Astrocyte (in vitro differentiated cells and primary cell): ENCODE results near the gene SMYD2. TPM values are rescaled to one million over a fixed set of nuclear protein-coding genes. Genes with fewer than 3 reads are reported as not detected.

Source experiments
- DNase-seq: peaks from one replicate; pipeline ENCODE4 v3.0.0-alpha.2; 2010; ENCODE audit warnings: low read depth
- FAIRE-seq: peaks from 2 replicates; lab custom pipeline; 2011; peaks lifted over from hg19 to GRCh38; lab: Jason Lieb, UNC
- H2AFZ ChIP-seq: 2 replicates; pipeline ENCODE4 v1.6.0; 2012; ENCODE audit warnings: low read depth, low read length, inconsistent platforms
- H3K27ac ChIP-seq: 2 replicates; pipeline ENCODE4 v1.5.1; 2011; ENCODE audit warnings: low read depth, low read length, inconsistent platforms
- H3K27me3 ChIP-seq: 2 replicates; pipeline ENCODE4 v1.6.0; 2011; ENCODE audit warnings: low read length, inconsistent platforms; ENCODE audit not compliant: insufficient read depth
- H3K36me3 ChIP-seq: 2 replicates; pipeline ENCODE4 v1.5.1; 2011; ENCODE audit warnings: low read length, inconsistent platforms; ENCODE audit not compliant: insufficient read depth
- H3K4me1 ChIP-seq: 2 replicates; pipeline ENCODE4 v1.5.1; 2011; ENCODE audit warnings: low read length, inconsistent platforms; ENCODE audit not compliant: insufficient read depth
- H3K4me2 ChIP-seq: 2 replicates; pipeline ENCODE4 v1.6.0; 2012; ENCODE audit warnings: low read length, inconsistent platforms
- H3K4me3 ChIP-seq: 2 replicates; pipeline ENCODE4 v1.5.1; 2011; ENCODE audit warnings: low read depth, mild to moderate bottlenecking, low read length, inconsistent platforms; ENCODE audit not compliant: insufficient read depth
- H3K79me2 ChIP-seq: 2 replicates; pipeline ENCODE4 v1.6.0; 2012; ENCODE audit warnings: mild to moderate bottlenecking, low read length, inconsistent platforms; ENCODE audit not compliant: insufficient read depth
- H3K9ac ChIP-seq: 2 replicates; pipeline ENCODE4 v1.6.0; 2012; ENCODE audit warnings: mild to moderate bottlenecking, low read length, inconsistent platforms
- H3K9me3 ChIP-seq: 2 replicates; pipeline ENCODE4 v1.5.1; 2012; ENCODE audit warnings: low read depth, mild to moderate bottlenecking, low read length, inconsistent platforms; ENCODE audit not compliant: insufficient read depth
- H4K20me1 ChIP-seq: 2 replicates; pipeline ENCODE4 v1.6.0; 2012; ENCODE audit warnings: low read length, inconsistent platforms; ENCODE audit not compliant: insufficient read depth
- H3K27ac Mint-ChIP-seq: one replicate; pipeline ENCODE4 v1.8.0; 2021; ENCODE audit warnings: mild to moderate bottlenecking, mixed read lengths; ENCODE audit not compliant: unreplicated experiment
- H3K27me3 Mint-ChIP-seq: one replicate; pipeline ENCODE4 v1.8.0; 2021; ENCODE audit warnings: low read depth, mixed read lengths; ENCODE audit not compliant: unreplicated experiment
- H3K36me3 Mint-ChIP-seq: one replicate; pipeline ENCODE4 v1.8.0; 2021; ENCODE audit warnings: low read depth, mixed read lengths; ENCODE audit not compliant: unreplicated experiment
- H3K4me1 Mint-ChIP-seq: one replicate; pipeline ENCODE4 v1.8.0; 2021; ENCODE audit warnings: low read depth, mixed read lengths; ENCODE audit not compliant: unreplicated experiment
- H3K4me3 Mint-ChIP-seq: one replicate; pipeline ENCODE4 v1.8.0; 2021; ENCODE audit warnings: mild to moderate bottlenecking, moderate library complexity, mixed read lengths; ENCODE audit not compliant: unreplicated experiment
- H3K9me3 Mint-ChIP-seq: one replicate; pipeline ENCODE4 v1.8.0; 2021; ENCODE audit warnings: mild to moderate bottlenecking, mixed read lengths; ENCODE audit not compliant: unreplicated experiment
- EZH2 ChIP-seq: IDR thresholded peaks from 2 replicates; pipeline ENCODE4 v1.6.1; 2012; ENCODE audit warnings: mild to moderate bottlenecking, low read length, inconsistent platforms; ENCODE audit not compliant: insufficient read depth
- total RNA-seq: library from RNA; stranded (reverse); gene quantifications from 2 replicates; pipeline ENCODE4 v1.2.1, GENCODE V29; 2021
- TF ChIP-seq, protein P1 (sequence below): IDR thresholded peaks from 2 replicates; pipeline ENCODE4 v1.5.1; 2011; ENCODE audit warnings: low read depth, mild to moderate bottlenecking, inconsistent platforms, low read length, moderate library complexity; ENCODE audit not compliant: insufficient read depth

SMYD2 gene
- total RNA-seq, 1 donor from 2014 or later = 38.6 TPM

DNA sequence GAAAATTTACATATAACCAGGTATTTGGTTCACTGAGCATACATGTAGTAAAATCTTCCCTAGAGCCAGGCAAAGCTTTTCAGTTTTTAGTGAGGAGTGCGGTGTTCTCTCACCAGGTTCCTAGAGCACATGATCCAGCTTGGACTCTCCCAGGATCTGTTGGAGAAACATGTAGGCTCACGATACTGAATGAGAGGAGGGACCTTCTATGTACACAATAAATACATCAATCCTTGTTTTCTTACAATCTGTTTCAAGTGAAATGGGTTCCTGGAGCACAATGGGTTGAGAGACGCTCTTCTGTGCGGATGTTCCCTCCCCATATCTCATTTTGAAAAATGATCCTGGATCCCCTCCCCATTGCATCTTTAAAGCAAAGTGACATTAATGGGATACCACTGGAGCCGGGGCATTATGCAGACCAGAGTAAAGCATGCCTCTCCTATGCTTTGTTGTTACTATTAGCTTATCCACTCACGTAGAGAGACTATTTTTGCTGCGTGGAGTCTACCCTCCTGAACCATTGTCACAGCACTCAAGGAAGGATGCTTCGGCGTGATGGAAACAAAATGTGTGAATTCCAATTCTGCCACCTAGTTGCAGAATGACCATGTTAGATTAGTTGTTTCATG lies 19.3 kb downstream of the SMYD2 start:
- Histone ChIP-seq H3K27me3 (no peaks in the 10 kb centered on the region), H3K79me2 (peaks cover 18% of the 10 kb centered on the region), H3K4me1 (peaks cover 28% of the 10 kb centered on the region), H4K20me1 (peaks cover 12% of the 10 kb centered on the region), H3K9ac (no peak overlapping the region), H3K27ac (no peak overlapping the region), H3K4me2 (no peak overlapping the region), H3K9me3 (no peaks in the 10 kb centered on the region), H2AFZ (no peak overlapping the region), H3K4me3 (no peak overlapping the region), H3K36me3 (no peaks in the 10 kb centered on the region)
- TF ChIP-seq, protein P1, sequence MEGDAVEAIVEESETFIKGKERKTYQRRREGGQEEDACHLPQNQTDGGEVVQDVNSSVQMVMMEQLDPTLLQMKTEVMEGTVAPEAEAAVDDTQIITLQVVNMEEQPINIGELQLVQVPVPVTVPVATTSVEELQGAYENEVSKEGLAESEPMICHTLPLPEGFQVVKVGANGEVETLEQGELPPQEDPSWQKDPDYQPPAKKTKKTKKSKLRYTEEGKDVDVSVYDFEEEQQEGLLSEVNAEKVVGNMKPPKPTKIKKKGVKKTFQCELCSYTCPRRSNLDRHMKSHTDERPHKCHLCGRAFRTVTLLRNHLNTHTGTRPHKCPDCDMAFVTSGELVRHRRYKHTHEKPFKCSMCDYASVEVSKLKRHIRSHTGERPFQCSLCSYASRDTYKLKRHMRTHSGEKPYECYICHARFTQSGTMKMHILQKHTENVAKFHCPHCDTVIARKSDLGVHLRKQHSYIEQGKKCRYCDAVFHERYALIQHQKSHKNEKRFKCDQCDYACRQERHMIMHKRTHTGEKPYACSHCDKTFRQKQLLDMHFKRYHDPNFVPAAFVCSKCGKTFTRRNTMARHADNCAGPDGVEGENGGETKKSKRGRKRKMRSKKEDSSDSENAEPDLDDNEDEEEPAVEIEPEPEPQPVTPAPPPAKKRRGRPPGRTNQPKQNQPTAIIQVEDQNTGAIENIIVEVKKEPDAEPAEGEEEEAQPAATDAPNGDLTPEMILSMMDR = no peak
- no peak for TF ChIP-seq EZH2
- Mint-ChIP-seq H3K4me1 (peaks cover 38% of the 10 kb centered on the region), H3K36me3 (no peaks in the 10 kb centered on the region), H3K4me3 (no peak overlapping the region), H3K27me3 (no peaks in the 10 kb centered on the region), H3K27ac (no peak overlapping the region), H3K9me3 (no peaks in the 10 kb centered on the region)
- DNase-seq = no peak
- no peak for FAIRE-seq

DNA sequence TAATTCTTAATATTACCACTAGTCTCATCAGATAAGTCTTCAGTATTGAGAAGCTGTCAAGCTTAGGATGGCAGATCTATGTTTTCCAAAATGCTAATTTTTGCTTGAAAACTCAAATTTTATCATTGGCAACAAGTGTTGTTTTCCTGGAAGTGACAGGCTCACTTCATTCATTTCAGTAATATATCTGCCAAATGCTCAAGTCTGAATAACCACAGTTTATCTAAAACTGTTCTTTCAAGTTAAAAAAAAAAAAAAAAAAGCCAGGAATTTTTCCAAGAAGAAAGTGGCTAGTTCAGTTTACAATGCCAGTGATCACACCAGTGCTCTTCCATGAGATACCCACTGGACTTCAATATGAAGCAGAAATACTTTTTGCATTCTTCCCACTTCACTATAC lies 20.6 kb downstream of the SMYD2 start:
- H3K9ac ChIP-seq = no peak overlapping the region
- H3K79me2 ChIP-seq = peaks cover 14% of the 10 kb centered on the region
- Mint-ChIP-seq H3K9me3 (no peaks in the 10 kb centered on the region), H3K4me3 (no peak overlapping the region), H3K4me1 (peaks cover 27% of the 10 kb centered on the region), H3K27me3 (no peaks in the 10 kb centered on the region), H3K36me3 (peaks cover 3% of the 10 kb centered on the region), H3K27ac (no peak overlapping the region)
- no peaks in the 10 kb centered on the region for H3K27me3 ChIP-seq
- peaks cover 17% of the 10 kb centered on the region for H3K4me1 ChIP-seq
- H2AFZ ChIP-seq = no peak overlapping the region
- TF ChIP-seq EZH2 = no peak
- TF ChIP-seq, protein P1 = no peak
- no peaks in the 10 kb centered on the region for H3K9me3 ChIP-seq
- no peak overlapping the region for H3K27ac ChIP-seq
- H3K4me2 ChIP-seq = no peak overlapping the region
- no peaks in the 10 kb centered on the region for H3K36me3 ChIP-seq
- no peak overlapping the region for H3K4me3 ChIP-seq
- H4K20me1 ChIP-seq = peaks cover 12% of the 10 kb centered on the region
- DNase-seq (no peak), FAIRE-seq (no peak)
